BE2C (cell line): ENCODE results near the gene KCTD1.

Experiments used
- DNase-seq: peaks from one replicate; pipeline ENCODE4 v3.0.0-alpha.2; 2020
- H3K27me3 ChIP-seq: fragments of 250-450 bp; sonication (Bioruptor Pico); 2 replicates; pipeline ENCODE4 v1.5.1; 2020; ENCODE audit warnings: mild to moderate bottlenecking
- H3K36me3 ChIP-seq: fragments of 250-450 bp; sonication (Bioruptor Pico); 2 replicates; pipeline ENCODE4 v1.5.1; 2020; ENCODE audit warnings: mild to moderate bottlenecking
- H3K4me1 ChIP-seq: fragments of 250-450 bp; sonication (Bioruptor Pico); 2 replicates; pipeline ENCODE4 v1.5.1; 2020
- H3K4me3 ChIP-seq: 2 replicates; pipeline ENCODE4 v1.5.1; 2011; ENCODE audit warnings: low read depth, low read length
- H3K9me3 ChIP-seq: fragments of 250-450 bp; sonication (Bioruptor Pico); 2 replicates; pipeline ENCODE4 v1.5.1; 2020
- TF ChIP-seq, protein P1 (sequence below): IDR thresholded peaks from 2 replicates; pipeline ENCODE4 v1.5.1; 2012; ENCODE audit warnings: mild to moderate bottlenecking, low read depth, low read length

Gene KCTD1

DNA sequence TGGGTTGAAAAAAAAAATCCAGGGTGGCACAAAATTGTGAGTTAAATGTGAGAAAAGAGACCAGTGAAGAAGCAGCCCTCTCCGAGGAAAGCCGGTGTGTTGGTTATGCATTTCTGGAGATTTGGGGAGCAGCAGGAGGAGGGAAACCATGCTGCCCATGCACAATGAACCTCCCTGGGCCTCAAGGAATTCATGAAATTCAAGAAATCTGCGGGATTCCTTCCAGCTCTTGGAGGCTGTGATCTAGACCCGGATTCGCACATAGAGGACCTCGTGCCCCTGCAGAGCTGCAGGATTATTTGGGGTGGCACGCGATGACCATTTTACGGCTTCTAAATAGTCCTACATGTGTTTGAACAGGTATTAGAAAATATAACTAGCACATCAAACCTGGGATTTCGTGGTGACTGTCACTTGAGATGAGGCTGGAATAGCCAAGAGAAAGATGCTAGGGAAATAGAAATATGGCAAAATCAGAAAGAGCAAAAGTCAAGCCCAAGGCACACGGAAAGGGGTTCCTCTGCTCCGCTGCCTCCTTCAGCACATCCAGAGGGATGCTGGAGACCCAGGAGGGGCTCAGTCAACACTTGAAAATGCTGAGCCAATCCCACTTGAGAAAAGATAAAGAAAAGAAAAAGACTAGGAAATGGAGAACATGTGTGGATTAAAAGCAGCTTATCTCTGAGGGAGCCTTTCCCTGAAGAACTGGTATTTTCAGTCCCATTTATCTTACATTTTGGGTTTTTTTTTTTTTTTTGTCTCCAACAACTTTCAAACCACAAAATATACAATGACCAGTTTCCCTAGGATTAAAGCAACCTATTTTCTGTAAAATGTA is 22.0 kb downstream of the KCTD1 start:
- TF ChIP-seq, protein P1, sequence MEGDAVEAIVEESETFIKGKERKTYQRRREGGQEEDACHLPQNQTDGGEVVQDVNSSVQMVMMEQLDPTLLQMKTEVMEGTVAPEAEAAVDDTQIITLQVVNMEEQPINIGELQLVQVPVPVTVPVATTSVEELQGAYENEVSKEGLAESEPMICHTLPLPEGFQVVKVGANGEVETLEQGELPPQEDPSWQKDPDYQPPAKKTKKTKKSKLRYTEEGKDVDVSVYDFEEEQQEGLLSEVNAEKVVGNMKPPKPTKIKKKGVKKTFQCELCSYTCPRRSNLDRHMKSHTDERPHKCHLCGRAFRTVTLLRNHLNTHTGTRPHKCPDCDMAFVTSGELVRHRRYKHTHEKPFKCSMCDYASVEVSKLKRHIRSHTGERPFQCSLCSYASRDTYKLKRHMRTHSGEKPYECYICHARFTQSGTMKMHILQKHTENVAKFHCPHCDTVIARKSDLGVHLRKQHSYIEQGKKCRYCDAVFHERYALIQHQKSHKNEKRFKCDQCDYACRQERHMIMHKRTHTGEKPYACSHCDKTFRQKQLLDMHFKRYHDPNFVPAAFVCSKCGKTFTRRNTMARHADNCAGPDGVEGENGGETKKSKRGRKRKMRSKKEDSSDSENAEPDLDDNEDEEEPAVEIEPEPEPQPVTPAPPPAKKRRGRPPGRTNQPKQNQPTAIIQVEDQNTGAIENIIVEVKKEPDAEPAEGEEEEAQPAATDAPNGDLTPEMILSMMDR = no peak
- no peak overlapping the region for H3K4me3 ChIP-seq
- no peak for DNase-seq

DNA sequence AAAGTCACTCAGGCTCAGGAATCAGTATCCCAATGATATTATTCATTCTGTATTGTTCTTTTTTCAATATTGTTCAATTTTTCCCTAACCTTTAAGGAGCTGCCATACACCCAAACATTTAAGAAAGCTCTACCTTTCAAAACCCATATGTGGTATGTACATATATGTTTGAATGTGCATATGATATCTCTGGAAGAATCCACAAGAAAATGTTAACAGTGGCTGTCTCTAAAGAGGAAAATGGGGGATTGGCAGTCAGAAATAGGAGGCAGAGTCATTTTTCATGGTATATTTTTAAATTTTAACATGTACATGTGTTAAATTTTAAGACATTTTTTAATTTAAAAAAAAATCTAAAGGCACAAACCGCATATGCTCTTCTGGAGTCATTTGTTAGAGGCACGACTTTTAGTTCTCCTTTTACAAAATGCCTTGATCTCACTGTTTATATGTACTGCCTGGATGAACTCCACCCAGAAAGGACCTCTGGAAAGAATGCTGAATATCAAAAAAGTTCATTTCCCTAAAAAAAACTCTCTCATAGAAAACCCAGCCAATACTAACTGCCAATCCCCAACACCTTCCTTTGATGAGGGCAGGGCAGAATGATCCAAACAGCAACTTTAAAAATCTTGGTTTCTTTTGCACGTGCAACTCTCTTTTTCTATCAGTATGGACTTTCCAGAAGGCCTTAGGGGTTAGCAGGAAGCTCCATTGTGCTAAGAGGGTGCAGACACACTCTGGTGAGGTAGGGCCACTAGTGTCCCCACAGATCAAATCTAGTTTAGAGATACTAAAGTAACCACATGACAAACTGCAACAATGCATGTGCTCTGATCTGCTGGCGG is 23.6 kb downstream of the KCTD1 start:
- no peak overlapping the region for H3K4me3 ChIP-seq
- TF ChIP-seq, protein P1 = no peak

More for the DNA sequence above, 22.0 kb downstream of the KCTD1 start:
- Histone ChIP-seq H3K9me3 (no peaks in the 10 kb centered on the region), H3K36me3 (no peaks in the 10 kb centered on the region), H3K4me1 (no peaks in the 10 kb centered on the region), H3K27me3 (no peaks in the 10 kb centered on the region)

GRCh38 chr18:26524002-26524401 is 24.4 kb downstream of the KCTD1 start:
- Histone ChIP-seq H3K4me3 (no peak overlapping the region), H3K9me3 (no peaks in the 10 kb centered on the region), H3K36me3 (no peaks in the 10 kb centered on the region), H3K27me3 (no peaks in the 10 kb centered on the region), H3K4me1 (no peaks in the 10 kb centered on the region)
- DNase-seq = no peak
- TF ChIP-seq, protein P1 = no peak

More for the DNA sequence above, 23.6 kb downstream of the KCTD1 start:
- Histone ChIP-seq H3K9me3 (no peaks in the 10 kb centered on the region), H3K27me3 (no peaks in the 10 kb centered on the region), H3K36me3 (no peaks in the 10 kb centered on the region), H3K4me1 (no peaks in the 10 kb centered on the region)
- DNase-seq = no peak

GRCh38 chr18:26521617-26522016 is 26.7 kb downstream of the KCTD1 start:
- H3K9me3 ChIP-seq = no peaks in the 10 kb centered on the region
- H3K36me3 ChIP-seq = no peaks in the 10 kb centered on the region
- TF ChIP-seq, protein P1 = no peak
- DNase-seq = no peak
- no peak overlapping the region for H3K4me3 ChIP-seq
- no peaks in the 10 kb centered on the region for H3K4me1 ChIP-seq
- H3K27me3 ChIP-seq = no peaks in the 10 kb centered on the region

DNA sequence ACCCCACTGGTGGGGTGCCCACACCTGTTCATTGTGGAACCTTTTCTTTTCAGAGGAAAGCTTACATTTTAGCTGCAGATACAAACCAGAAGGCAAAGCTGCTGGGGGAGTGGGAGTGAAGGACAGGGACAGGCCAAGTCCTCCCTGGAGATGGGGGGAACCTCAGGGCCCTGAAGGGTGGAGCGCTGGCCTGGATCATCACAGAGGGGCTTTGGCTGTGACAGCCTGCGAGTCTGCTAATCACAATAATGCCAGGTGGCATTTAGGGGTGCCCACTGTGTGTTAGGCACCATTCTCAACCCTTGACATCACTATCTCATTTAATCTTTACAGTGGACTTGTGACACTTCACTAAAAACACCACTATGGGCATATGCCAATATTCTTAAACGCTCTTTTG is 27.4 kb downstream of the KCTD1 start:
- H3K27me3 ChIP-seq = no peaks in the 10 kb centered on the region
- H3K36me3 ChIP-seq = no peaks in the 10 kb centered on the region
- no peaks in the 10 kb centered on the region for H3K4me1 ChIP-seq
- no peak for DNase-seq
- no peak overlapping the region for H3K4me3 ChIP-seq
- TF ChIP-seq, protein P1 = no peak
- no peaks in the 10 kb centered on the region for H3K9me3 ChIP-seq
